Measurements from ENCODE around the gene TLCD2.

- TF ChIP-seq CTCF (conservative IDR thresholded peaks at IDR 0.05 in 1 of 2, IDR thresholded peaks at IDR 0.05 in 1 of 2; ENCODE audit: extremely low read depth in 1 of 2, insufficient read depth in 1 of 2, low read depth in 1 of 2, low read length in 2 of 2): no peak
- no peak for TF ChIP-seq EZH2 (IDR thresholded peaks at IDR 0.05; ENCODE audit: borderline replicate concordance, low read length)
Measured at GRCh38 chr17:1724351-1724868, 14.2 kb upstream of the TLCD2 start, which contains the start of gene WDR81.
